ENCODE results near the gene ARHGAP4. TPM values are rescaled to one million over a fixed set of nuclear protein-coding genes. Genes with fewer than 3 reads are reported as not detected.

ARHGAP4 gene
- total RNA-seq, 1 donor from 2014 or later: 69.8 TPM

DNA sequence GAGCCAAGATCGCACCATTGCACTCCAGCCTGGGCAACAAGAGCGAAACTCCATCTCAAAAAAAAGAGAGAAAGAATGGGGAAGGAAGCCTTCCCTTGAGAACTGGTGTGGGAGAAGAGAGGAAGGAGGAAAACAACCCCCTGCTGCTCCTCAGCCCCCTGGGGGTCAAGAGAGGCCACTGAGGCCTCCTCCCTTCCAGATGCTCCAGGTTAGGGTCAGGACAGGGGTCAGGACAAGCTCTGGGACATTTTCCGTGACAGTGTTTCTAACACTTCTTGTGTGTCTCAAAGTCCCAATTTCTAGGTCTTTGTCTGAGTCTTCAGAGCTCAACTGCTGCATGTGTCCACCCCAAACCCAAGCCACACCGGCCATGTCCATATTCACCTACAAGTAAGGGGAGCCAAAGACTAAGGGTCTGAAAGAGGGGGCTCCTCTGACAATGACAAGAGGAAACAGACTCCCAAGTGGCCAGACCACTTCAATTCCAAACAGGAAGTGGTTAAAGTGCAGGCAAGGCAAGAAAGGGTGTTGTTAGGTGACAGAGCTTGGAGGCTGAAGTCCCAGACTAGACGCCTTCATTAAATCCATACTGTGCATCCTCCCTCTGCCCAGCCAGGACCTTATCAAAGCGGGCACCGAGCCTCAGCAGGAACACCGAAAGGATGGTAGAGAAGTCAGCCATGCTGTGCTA lies 48.3 kb downstream of the ARHGAP4 start:
- no peak for ATAC-seq
- Histone ChIP-seq H3K36me3 (no peaks in the 10 kb centered on the region), H3K27ac (no peak overlapping the region), H3K27me3 (no peaks in the 10 kb centered on the region), H3K9me3 (no peaks in the 10 kb centered on the region), H3K4me3 (no peak overlapping the region), H3K4me1 (no peaks in the 10 kb centered on the region)
- TF ChIP-seq, protein P1, sequence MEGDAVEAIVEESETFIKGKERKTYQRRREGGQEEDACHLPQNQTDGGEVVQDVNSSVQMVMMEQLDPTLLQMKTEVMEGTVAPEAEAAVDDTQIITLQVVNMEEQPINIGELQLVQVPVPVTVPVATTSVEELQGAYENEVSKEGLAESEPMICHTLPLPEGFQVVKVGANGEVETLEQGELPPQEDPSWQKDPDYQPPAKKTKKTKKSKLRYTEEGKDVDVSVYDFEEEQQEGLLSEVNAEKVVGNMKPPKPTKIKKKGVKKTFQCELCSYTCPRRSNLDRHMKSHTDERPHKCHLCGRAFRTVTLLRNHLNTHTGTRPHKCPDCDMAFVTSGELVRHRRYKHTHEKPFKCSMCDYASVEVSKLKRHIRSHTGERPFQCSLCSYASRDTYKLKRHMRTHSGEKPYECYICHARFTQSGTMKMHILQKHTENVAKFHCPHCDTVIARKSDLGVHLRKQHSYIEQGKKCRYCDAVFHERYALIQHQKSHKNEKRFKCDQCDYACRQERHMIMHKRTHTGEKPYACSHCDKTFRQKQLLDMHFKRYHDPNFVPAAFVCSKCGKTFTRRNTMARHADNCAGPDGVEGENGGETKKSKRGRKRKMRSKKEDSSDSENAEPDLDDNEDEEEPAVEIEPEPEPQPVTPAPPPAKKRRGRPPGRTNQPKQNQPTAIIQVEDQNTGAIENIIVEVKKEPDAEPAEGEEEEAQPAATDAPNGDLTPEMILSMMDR (IDR thresholded peaks at IDR 0.05): no peak
- no peak for DNase-seq
- intact Hi-C loops (cut with DNase I): no loop called here

DNA sequence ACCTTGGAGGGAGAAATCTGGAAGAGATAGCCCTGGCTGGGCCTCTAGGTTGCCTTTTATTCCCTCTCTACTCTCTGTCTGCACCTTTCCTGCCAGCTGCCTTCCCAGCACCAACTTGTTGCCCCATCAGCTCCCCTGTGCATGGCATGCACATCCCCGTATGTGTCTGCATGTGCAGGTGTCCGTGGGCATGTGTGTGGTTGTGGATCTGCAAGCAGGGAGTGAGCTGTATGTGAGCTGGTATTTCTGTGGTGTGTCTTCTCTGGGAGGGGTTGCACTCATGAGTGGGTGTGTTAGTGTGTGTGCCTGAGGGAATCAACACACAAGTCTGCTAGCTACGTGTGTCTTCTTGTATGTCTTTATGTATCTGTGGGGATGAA lies 50.0 kb downstream of the ARHGAP4 start:
- Histone ChIP-seq H3K27ac (no peak overlapping the region), H3K36me3 (no peaks in the 10 kb centered on the region), H3K9me3 (no peaks in the 10 kb centered on the region), H3K4me1 (no peaks in the 10 kb centered on the region), H3K4me3 (no peak overlapping the region), H3K27me3 (no peaks in the 10 kb centered on the region)
- intact Hi-C loops (cut with DNase I): no loop called here
- TF ChIP-seq, protein P1 (IDR thresholded peaks at IDR 0.05): no peak
- DNase-seq (no peak), ATAC-seq (no peak)

DNA sequence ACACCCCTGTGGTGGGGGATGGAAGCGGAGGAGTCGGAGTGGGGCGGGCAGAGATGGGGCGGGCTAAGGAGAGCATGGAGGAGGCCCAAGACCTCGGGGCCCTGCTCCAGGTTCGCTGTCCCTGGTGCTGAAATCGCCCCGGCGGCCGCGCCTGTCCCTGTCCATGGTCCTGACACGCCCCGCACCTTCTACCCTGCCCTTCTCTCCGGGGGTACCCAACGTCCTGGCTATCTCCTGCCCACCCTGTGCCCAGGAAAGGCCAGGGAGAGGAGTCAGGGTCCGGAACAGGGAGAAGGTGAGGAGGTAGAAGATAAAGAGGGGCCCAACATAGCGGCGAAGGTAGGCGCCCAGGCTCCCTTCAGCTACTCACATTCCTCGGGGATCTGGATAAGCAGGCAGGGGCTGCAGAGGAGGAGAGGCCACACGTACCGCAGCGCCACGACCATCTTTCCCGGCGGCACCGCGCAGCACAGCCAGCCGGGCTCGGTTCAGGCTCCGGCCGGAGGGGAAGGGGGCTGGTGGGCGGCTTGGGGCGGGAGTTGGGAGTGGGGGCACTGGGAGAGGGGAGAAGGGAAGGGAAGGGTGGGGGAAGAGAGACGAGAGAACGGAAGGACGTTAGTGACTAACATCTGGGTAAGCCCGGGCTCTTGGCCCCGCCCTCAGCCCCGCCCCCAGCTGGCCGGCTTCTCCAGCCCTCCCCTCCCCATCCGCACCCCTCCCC lies 50.5 kb downstream of the ARHGAP4 start:
- no peaks in the 10 kb centered on the region for H3K36me3 ChIP-seq
- no peak overlapping the region for H3K4me3 ChIP-seq
- no peaks in the 10 kb centered on the region for H3K9me3 ChIP-seq
- no peak overlapping the region for H3K27ac ChIP-seq
- TF ChIP-seq, protein P1 (IDR thresholded peaks at IDR 0.05): no peak
- DNase-seq: peak; percentile 73
- H3K27me3 ChIP-seq: no peaks in the 10 kb centered on the region
- peak; percentile 94 for ATAC-seq
- H3K4me1 ChIP-seq: no peaks in the 10 kb centered on the region
- intact Hi-C loops (cut with DNase I): no loop called here

DNA sequence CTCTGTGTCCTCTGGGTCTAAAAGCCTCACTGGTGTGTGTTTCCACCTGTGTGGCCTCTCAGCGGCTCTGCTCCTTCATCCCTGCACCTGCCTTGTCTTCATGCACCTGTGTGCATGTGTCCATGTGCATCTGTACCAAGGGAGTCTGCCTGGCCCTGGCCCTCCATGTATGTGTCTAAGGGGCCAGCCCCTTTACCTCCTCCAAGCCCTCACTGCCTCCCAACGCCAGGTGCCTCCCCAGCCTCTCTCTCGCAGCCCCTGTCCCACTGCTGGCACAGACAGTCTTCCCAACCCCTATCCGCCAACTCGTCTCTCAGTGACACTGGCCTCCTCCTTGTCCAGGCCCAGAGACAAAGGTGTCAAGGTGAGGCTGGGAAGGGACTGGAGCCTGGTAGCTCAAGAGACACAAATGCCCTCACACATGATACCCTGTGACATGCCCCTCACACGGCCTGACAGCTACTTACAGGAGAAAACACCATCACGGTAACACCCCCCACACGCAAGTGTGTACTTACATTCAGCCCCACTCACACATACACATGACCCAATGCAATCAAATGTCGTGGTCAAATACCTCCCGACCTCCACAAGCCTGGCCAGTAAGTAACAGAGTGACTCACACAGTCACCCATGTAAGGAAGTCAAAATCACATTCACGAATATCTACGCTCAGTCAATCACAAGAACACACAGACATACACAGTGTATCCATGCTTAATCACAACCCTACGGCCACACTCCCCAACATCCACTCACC lies 51.5 kb downstream of the ARHGAP4 start:
- no peak overlapping the region for H3K27ac ChIP-seq

DNA sequence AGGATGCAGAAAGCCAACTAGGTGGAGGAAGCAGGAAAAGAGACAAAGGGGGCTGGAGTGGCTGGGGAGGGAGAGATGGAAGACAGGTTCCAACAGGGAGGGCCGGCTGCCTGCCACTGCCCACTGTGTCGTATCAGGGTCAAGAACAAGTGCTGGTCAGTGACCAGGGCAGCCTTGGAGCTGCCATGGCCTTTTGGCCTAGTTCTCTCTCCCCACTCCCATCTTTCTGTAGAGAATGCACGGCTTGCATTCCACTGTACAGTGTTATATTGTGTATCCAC lies 52.0 kb downstream of the ARHGAP4 start:
- H3K27ac ChIP-seq: no peak overlapping the region
- no peak for ATAC-seq
- H3K4me3 ChIP-seq: no peak overlapping the region
- no peaks in the 10 kb centered on the region for H3K4me1 ChIP-seq
- H3K36me3 ChIP-seq: no peaks in the 10 kb centered on the region
- intact Hi-C loops (cut with DNase I): no loop called here
- no peak for DNase-seq
- TF ChIP-seq, protein P1 (IDR thresholded peaks at IDR 0.05): no peak
- H3K27me3 ChIP-seq: no peaks in the 10 kb centered on the region
- H3K9me3 ChIP-seq: no peaks in the 10 kb centered on the region

More for the DNA sequence above, 51.5 kb downstream of the ARHGAP4 start:
- no peaks in the 10 kb centered on the region for H3K4me1 ChIP-seq
- intact Hi-C loops (cut with DNase I): no loop called here
- no peak overlapping the region for H3K4me3 ChIP-seq
- H3K36me3 ChIP-seq: no peaks in the 10 kb centered on the region
- ATAC-seq (no peak), DNase-seq (no peak)
- TF ChIP-seq, protein P1 (IDR thresholded peaks at IDR 0.05): no peak
- H3K27me3 ChIP-seq: no peaks in the 10 kb centered on the region
- no peaks in the 10 kb centered on the region for H3K9me3 ChIP-seq

All from upper lobe of right lung (tissue), 1 donor.